ENCODE measurements around the gene SRXN1. TPM values are rescaled to one million over a fixed set of nuclear protein-coding genes. Genes with fewer than 3 reads are reported as not detected.
A peak's percentile ranks its signal among the peaks of the same experiment; 100 is the strongest.

The SRXN1 gene
- total and polyA plus RNA-seq, 9 of the 15 experiments (the other 6 are each of a cell fraction or from before 2014, with no cell fraction given), result 6.8 to 36.4 (median 21.6) TPM

DNA sequence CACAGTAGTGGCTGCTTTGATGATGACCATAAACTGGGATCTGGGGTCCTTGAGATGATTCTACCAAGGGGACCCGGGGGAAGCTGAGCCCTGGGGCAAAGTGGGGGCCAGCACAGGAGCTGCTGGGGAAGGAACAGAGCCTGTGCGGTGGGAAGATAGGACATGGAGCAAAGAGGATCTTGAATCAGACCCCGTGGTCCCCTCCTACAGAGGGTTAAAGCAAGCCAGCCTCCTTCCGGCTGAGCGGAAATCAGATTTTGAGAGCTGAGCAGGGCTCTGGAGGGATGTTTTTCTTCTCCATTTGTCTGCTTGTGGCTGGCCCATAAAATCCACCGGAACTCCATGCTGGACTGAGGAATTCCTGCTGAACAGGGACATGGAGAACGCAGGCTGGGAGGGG lies 32.8 kb downstream of the SRXN1 start (continued):
- TF ChIP-seq ZBTB49 (CRISPR knock-in tag; IDR thresholded peaks at IDR 0.05; ENCODE audit: borderline replicate concordance) (no peak), KAT8 (IDR thresholded peaks at IDR 0.05; ENCODE audit: low read depth) (no peak), NR2C2 (CRISPR knock-in tag; IDR thresholded peaks at IDR 0.05) (no peak), NR2C2 (tag; IDR thresholded peaks at IDR 0.05) (no peak), NFIX (CRISPR knock-in tag; IDR thresholded peaks at IDR 0.05; ENCODE audit: low read depth) (no peak), ZNF140 (CRISPR knock-in tag; IDR thresholded peaks at IDR 0.05) (no peak), NCOA2 (IDR thresholded peaks at IDR 0.05; ENCODE audit: partially characterized antibody in 2 of 2) (no peak), ZNF785 (CRISPR knock-in tag; IDR thresholded peaks at IDR 0.05) (no peak), BACH1 (tag; IDR thresholded peaks at IDR 0.05) (no peak), STAT5B (CRISPR knock-in tag; IDR thresholded peaks at IDR 0.05) (no peak)

DNA sequence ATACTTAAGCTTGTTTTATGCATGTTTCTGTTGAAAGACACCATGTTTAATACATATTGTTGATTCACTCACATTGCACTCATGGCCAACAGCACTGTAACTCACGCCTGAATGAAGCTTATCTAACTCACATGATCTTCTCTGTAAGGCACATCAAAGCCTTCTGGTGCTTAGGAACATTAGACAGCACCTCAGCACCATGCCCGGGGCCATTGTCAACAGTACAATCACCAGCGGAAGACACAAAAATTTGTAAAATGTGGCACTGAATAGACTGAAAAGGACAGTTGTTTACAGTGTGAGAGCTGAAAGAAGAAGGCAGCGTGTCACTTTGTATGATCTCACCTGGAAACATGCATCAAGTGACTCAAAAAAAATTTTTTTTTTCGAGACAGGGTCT lies 34.0 kb downstream of the SRXN1 start:
- Histone ChIP-seq H3K4me3 (no peak overlapping the region), H2AFZ (ENCODE audit: low read depth, low read length) (0 out of 2 replicates have a peak overlapping the region, but pooled peaks have one; percentile 15), H3K4me1 (replicated peaks in 1 of 2; ENCODE audit: control insufficient read depth in 2 of 2, insufficient read depth in 2 of 2, low read length in 2 of 2) (peaks cover 0 to 4% of the 10 kb centered on the region in 2 experiments; a peak in 2 of 5 replicates), H3K27ac (ENCODE audit: extremely low read depth, low read depth, low read length) (no peak overlapping the region), H3K9me3 (replicated peaks; ENCODE audit: control insufficient read depth, insufficient read depth, low read depth, low read length) (no peaks in the 10 kb centered on the region), H3K36me3 (ENCODE audit: control insufficient read depth, insufficient read depth, low read length) (no peaks in the 10 kb centered on the region), H3K79me2 (ENCODE audit: control insufficient read depth, insufficient read depth, low read length) (no peaks in the 10 kb centered on the region), H3K9me1 (ENCODE audit: control insufficient read depth, insufficient read depth, low read length) (no peaks in the 10 kb centered on the region), H3K4me2 (ENCODE audit: insufficient read depth, low read length) (no peak overlapping the region), H3K27me3 (ENCODE audit: control insufficient read depth in 2 of 2, insufficient read depth in 2 of 2, low read length in 2 of 2) (no peaks in the 10 kb centered on the region), H3K9ac (ENCODE audit: insufficient read depth in 1 of 2, low read depth in 2 of 2, low read length in 2 of 2) (no peak overlapping the region), H4K20me1 (replicated peaks; ENCODE audit: control insufficient read depth, insufficient read depth, low read length) (no peaks in the 10 kb centered on the region)
- 14% methylated on average over 5 of the region's 5 CpGs for WGBS (ENCODE audit: insufficient coverage, low coverage, missing lambda C conversion rate)
- TF ChIP-seq PHF20 (IDR thresholded peaks at IDR 0.05; ENCODE audit: partially characterized antibody), result no peak
- TF ChIP-seq PTRF (tag; IDR thresholded peaks at IDR 0.05), result no peak
- TF ChIP-seq SAFB2 (IDR thresholded peaks at IDR 0.05; ENCODE audit: borderline replicate concordance, low read depth, low read length, severe bottlenecking), result no peak
- TF ChIP-seq KLF1 (tag; IDR thresholded peaks at IDR 0.05), result no peak
- TF ChIP-seq ZNF778 (CRISPR knock-in tag; IDR thresholded peaks at IDR 0.05), result no peak
- TF ChIP-seq ZNF707 (CRISPR knock-in tag; conservative IDR thresholded peaks at IDR 0.05), result no peak
- no peak for TF ChIP-seq POLR3A (IDR thresholded peaks at IDR 0.05; ENCODE audit: borderline replicate concordance, extremely low read depth, insufficient read depth, insufficient read length)
- no peak for DNase-seq (ENCODE audit: extremely low read depth in 1 of 4, low spot score in 3 of 4)
- no TSS peak for BruUV-seq (replicated peaks)
- ChIA-PET CTCF (ENCODE audit: low intra/inter-chr PET ratio) (no interaction called here), POLR2A (interaction anchor here (1.6 kb wide), 1 partner anchor 15 kb away, joined by 4 read pairs; no protein-coding TSS in a partner anchor)
- no peak for FAIRE-seq
- no peak for ATAC-seq
- in situ Hi-C loops (cut with MboI), result no loop called here
- intact Hi-C loops (cut with micrococcal nuclease), result no loop called here

Measured in K562 (cell line).